ENCODE results near the gene NUP62. TPM values are rescaled to one million over a fixed set of nuclear protein-coding genes. Genes with fewer than 3 reads are reported as not detected.

Gene NUP62
- total RNA-seq, 2 donors from 2014 or later, result 44.4 to 76.9 TPM

DNA sequence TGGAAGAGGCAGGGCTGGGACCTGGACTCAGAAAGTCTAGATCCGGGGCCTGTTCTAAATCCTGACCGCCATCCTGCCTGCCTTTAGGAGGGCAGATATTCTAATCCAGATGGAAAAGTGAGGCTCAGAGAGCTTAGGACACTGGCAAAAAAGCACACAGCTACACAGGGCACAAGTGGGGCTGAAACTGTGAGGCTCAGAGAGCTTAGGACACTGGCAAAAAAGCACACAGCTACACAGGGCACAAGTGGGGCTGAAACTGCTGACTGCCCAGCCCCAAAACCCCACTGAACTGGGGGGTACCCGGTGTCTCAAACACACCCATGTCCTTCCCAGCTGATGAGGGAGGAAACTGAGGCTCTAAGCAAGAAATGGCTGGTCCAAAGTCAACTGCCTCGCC lies 54.1 kb downstream of the NUP62 start:
- WGBS, result 90% methylated on average over 4 of the region's 4 CpGs
- no peak for TF ChIP-seq POLR2A (IDR thresholded peaks at IDR 0.05)
- TF ChIP-seq, protein P1, sequence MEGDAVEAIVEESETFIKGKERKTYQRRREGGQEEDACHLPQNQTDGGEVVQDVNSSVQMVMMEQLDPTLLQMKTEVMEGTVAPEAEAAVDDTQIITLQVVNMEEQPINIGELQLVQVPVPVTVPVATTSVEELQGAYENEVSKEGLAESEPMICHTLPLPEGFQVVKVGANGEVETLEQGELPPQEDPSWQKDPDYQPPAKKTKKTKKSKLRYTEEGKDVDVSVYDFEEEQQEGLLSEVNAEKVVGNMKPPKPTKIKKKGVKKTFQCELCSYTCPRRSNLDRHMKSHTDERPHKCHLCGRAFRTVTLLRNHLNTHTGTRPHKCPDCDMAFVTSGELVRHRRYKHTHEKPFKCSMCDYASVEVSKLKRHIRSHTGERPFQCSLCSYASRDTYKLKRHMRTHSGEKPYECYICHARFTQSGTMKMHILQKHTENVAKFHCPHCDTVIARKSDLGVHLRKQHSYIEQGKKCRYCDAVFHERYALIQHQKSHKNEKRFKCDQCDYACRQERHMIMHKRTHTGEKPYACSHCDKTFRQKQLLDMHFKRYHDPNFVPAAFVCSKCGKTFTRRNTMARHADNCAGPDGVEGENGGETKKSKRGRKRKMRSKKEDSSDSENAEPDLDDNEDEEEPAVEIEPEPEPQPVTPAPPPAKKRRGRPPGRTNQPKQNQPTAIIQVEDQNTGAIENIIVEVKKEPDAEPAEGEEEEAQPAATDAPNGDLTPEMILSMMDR (IDR thresholded peaks at IDR 0.05), result no peak
- no peak for TF ChIP-seq POLR2AphosphoS5 (IDR thresholded peaks at IDR 0.05)
- peaks cover 12% of the 10 kb centered on the region for H3K4me1 ChIP-seq (replicated peaks)
- no peaks in the 10 kb centered on the region for H3K27me3 ChIP-seq (replicated peaks; ENCODE audit: insufficient read depth)
- DNase-seq (ENCODE audit: low spot score), result no peak
- peak overlapping the region in 1 of 2 donors; percentile 98 for H3K4me3 ChIP-seq
- intact Hi-C loops (cut with DNase I), result no loop called here
- H3K36me3 ChIP-seq, result peaks cover 0 to under 1% of the 10 kb centered on the region in 2 donors
- no peaks in the 10 kb centered on the region for H3K9me3 ChIP-seq
- H3K27ac ChIP-seq, result peak overlapping the region; percentile 99

GRCh38 chr19:49874503-49875157 lies 54.7 kb downstream of the NUP62 start:
- no peak for DNase-seq (ENCODE audit: low spot score)
- H3K27me3 ChIP-seq (replicated peaks; ENCODE audit: insufficient read depth), result no peaks in the 10 kb centered on the region
- no peaks in the 10 kb centered on the region for H3K36me3 ChIP-seq
- intact Hi-C loops (cut with DNase I), result no loop called here
- TF ChIP-seq POLR2AphosphoS5 (IDR thresholded peaks at IDR 0.05) (no peak), POLR2A (IDR thresholded peaks at IDR 0.05) (no peak)
- TF ChIP-seq, protein P1 (IDR thresholded peaks at IDR 0.05), result no peak
- no peak overlapping the region for H3K27ac ChIP-seq
- H3K9me3 ChIP-seq, result no peaks in the 10 kb centered on the region
- peak overlapping the region in 1 of 2 donors; percentile 98 for H3K4me3 ChIP-seq
- H3K4me1 ChIP-seq (replicated peaks), result peaks cover 12% of the 10 kb centered on the region
- 93% methylated on average over 11 of the region's 11 CpGs for WGBS

DNA sequence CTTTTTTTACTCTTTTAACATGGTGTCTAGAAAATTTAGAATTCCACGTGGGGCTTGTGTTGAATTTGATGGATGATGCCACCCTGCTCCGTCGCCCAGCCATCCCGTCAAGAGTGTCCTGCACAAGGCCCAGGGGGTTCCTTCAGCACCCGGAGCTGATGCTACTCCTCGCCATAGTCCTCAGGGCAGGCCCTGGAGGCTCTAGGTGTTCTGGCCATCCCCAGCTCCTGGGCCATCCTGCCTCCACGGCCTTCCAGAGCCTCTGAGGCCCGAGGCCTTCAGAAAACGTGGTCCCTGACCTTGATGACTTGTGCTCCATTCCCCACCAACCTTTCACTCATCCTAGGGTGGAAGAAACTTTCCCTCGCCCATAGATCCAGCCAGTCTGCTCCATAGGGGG lies 55.5 kb downstream of the NUP62 start:
- TF ChIP-seq POLR2A (IDR thresholded peaks at IDR 0.05) (no peak), POLR2AphosphoS5 (IDR thresholded peaks at IDR 0.05) (no peak)
- TF ChIP-seq, protein P1 (IDR thresholded peaks at IDR 0.05), result no peak
- H3K4me1 ChIP-seq (replicated peaks), result peaks cover 12% of the 10 kb centered on the region
- H3K27me3 ChIP-seq (replicated peaks; ENCODE audit: insufficient read depth), result no peaks in the 10 kb centered on the region
- 90% methylated on average over 10 of the region's 10 CpGs for WGBS
- intact Hi-C loops (cut with DNase I), result no loop called here
- H3K27ac ChIP-seq, result no peak overlapping the region
- no peak for DNase-seq (ENCODE audit: low spot score)
- no peaks in the 10 kb centered on the region for H3K36me3 ChIP-seq
- no peaks in the 10 kb centered on the region for H3K9me3 ChIP-seq
- no peak overlapping the region for H3K4me3 ChIP-seq

DNA sequence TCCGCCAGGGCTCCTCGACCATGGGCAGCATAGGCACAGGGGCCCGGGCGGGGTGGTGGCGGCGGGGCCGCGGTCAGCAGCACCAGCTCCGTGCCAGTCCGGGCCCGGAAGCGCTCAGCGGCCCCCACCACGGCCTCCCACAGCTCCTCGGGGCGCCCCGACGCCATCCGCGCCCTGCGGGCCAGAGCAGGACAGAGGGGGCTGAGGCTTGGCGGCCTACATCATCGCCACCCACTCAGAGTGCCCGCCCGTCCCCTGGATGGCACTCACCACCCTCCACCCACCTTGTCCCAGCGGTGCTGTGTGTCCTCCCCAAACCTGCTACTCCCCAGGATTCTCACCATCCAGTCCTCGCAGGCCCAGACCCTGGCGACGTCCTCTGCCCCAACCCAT lies 56.2 kb downstream of the NUP62 start:
- intact Hi-C loops (cut with DNase I), result no loop called here
- TF ChIP-seq POLR2AphosphoS5 (IDR thresholded peaks at IDR 0.05), result no peak
- TF ChIP-seq, protein P1 (IDR thresholded peaks at IDR 0.05), result no peak
- TF ChIP-seq POLR2A (IDR thresholded peaks at IDR 0.05), result no peak
- Histone ChIP-seq H3K4me3 (no peak overlapping the region), H3K27ac (no peak overlapping the region), H3K9me3 (no peaks in the 10 kb centered on the region), H3K27me3 (replicated peaks; ENCODE audit: insufficient read depth) (no peaks in the 10 kb centered on the region), H3K4me1 (replicated peaks) (peaks cover 5% of the 10 kb centered on the region), H3K36me3 (no peaks in the 10 kb centered on the region)
- no peak for DNase-seq (ENCODE audit: low spot score)
- 91% methylated on average over 25 of the region's 29 CpGs for WGBS

All from prostate gland (tissue), 2 donors.